GM12892 (cell line): ENCODE data around the gene APOC4.

ENCODE experiments used
- POLR2A ChIP-seq: IDR thresholded peaks from 2 replicates; pipeline ENCODE4 v1.6.1; 2011; ENCODE audit warnings: low read depth, low read length, control low read depth
- POLR2AphosphoS5 ChIP-seq: IDR thresholded peaks from 2 replicates; pipeline ENCODE4 v1.6.1; 2011; ENCODE audit warnings: low read depth, low read length, control low read depth
- TAF1 ChIP-seq: IDR thresholded peaks from 2 replicates; pipeline ENCODE4 v1.6.1; 2011; ENCODE audit warnings: low read depth, mild to moderate bottlenecking, control low read depth, low read length, borderline replicate concordance

GRCh38 chr19:44907613-44908012 lies 34.4 kb upstream of the APOC4 start:
- TF ChIP-seq TAF1 (no peak), POLR2AphosphoS5 (no peak), POLR2A (no peak)
